Right cardiac atrium (tissue), 5 donors: Measurements from ENCODE around the gene TACC2. TPM values are rescaled to one million over a fixed set of nuclear protein-coding genes. Genes with fewer than 3 reads are reported as not detected.
"Not testable (repeated sequence)": the region's sequence is repeated elsewhere in the genome, so short reads cannot be mapped to it uniquely, and the experiment has no call there.

Experiments
- ATAC-seq, 2 donors: fragments of 200-7000 bp; cut with Tn5 transposase; one replicate each; pipeline versions ENCODE4 v1.8.0 to v1.9.1; 2020; ENCODE audit warnings: moderate library complexity in 2 of 2, mild to moderate bottlenecking in 1 of 2
- DNase-seq, 3 donors: peaks; one replicate each; pipeline ENCODE4 v3.0.0-alpha.2; 2020
- H3K27ac ChIP-seq: one replicate; pipeline ENCODE4 v1.5.1; 2013; ENCODE audit warnings: mild to moderate bottlenecking, low read length, control low read depth, moderate library complexity
- H3K27me3 ChIP-seq: one replicate; pipeline ENCODE4 v1.6.1; 2013; ENCODE audit not compliant: control insufficient read depth, insufficient read depth
- H3K4me1 ChIP-seq: one replicate; pipeline ENCODE4 v1.6.1; 2013; ENCODE audit warnings: low read length; ENCODE audit not compliant: control insufficient read depth, insufficient read depth
- H3K4me3 ChIP-seq: one replicate; pipeline ENCODE4 v1.5.1; 2013; ENCODE audit warnings: low read length, control low read depth
- H3K9me3 ChIP-seq: one replicate; pipeline ENCODE4 v1.6.1; 2013; ENCODE audit warnings: low read length; ENCODE audit not compliant: control insufficient read depth
- WGBS: extraction: QIAGEN DNeasy Blood & Tissue Kit; methylation state at CpG from one replicate; pipeline ENCODE4 v1.1.7; 2013; 5-methylcytosine and 5-hydroxymethylcytosine counted together
- intact Hi-C, 4 donors: fragments of 100-400 bp; cut with DNase I; formaldehyde crosslinking; loops; one replicate each; pipeline versions ENCODE4 v1.11.0 to v1.14.0; 2022 to 2023
- polyA plus RNA-seq: library from polyadenylated mRNA; stranded (reverse); fragments of 200-250 nt; gene quantifications from one replicate; pipeline ENCODE4 v1.2.3, GENCODE V29; 2013
- total RNA-seq, 4 donors: library from RNA; stranded (reverse); fragmentation: NEBNext Ultra II Directional; extraction: Animal tissue kit (Norgen Biotek cat#: 25700); gene quantifications; one replicate each; pipeline ENCODE4 v1.2.1, GENCODE V29; 2021
- donor health status: healthy with polysubstance abuse.
- donor health status: DM: no; HTN: yes; CAD: no.
- donor health status: DM: no; HTN: no; CAD: no.
- donor health status: DM: no; HTN: yes; CAD: no; lungs with severe emphysema.
- donor health status: DM: yes; HTN: yes; CAD: no.

The TACC2 gene
- total and polyA plus RNA-seq, 5 donors = 234 to 370 (median 298) TPM

DNA sequence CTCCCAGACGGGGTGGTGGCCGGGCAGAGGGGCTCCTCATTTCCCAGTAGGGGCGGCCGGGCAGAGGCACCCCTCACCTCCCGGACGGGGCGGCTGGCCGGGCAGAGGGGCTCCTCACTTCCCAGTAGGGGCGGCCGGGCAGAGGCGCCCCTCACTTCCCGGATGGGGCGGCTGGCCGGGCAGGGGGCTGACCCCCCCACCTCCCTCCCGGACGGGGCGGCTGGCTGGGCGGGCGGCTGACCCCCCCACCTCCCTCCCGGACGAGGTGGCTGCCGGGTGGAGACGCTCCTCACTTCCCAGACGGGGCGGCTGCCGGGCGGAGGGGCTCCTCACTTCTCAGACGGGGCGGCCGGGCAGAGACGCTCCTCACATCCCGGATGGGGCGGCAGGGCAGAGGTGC lies 214.2 kb downstream of the TACC2 start:
- H3K27ac ChIP-seq, H3K4me3 ChIP-seq, DNase-seq, intact Hi-C loops, H3K9me3 ChIP-seq, H3K27me3 ChIP-seq, ATAC-seq: not testable (repeated sequence)
- H3K4me1 ChIP-seq = peaks cover 10% of the 10 kb centered on the region
- WGBS = 90% methylated on average over 32 of the region's 33 CpGs

DNA sequence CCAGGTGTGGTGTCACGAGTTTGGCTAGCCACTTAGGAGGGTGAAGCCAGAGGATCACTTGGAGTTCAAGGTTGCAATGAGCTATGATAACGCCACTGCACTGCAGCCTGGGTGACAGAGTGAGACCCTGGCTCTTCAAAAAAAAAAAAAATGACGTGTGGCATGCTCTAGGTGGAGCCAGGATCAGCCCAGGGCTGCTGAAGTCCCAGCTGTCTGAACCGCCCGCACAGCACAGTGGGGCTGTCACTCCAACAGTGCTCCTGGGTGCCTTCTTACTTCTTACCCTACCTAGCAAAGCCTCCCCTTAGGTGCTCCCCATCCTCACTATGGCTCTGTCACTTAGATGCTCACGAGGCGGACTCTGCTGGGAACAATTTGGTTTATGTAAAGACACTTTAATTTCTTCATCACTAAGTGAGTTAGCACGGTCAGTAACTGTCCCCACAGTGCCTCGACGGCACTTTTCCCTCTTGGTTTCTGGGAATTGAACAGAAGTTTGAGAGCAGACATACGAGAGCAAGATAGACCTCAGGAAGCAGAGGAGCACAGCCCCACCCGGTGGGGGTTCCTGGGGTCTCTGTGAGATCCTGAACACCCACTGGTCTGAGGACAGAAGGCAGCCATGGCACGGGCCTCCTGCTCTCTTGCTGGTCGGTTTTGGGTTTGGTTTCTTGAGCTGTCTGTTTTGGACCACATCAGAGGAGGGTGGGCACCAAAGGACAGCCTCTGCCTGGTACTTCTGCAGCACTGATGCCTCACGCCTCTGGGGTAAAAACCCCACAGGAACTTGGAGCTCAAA lies 215.9 kb downstream of the TACC2 start:
- ATAC-seq (peak; percentile 31 to 41), DNase-seq (no peak)
- 75% methylated on average over 15 of the region's 15 CpGs for WGBS
- intact Hi-C loops = no loop called here
- Histone ChIP-seq H3K27ac (peak overlapping the region; percentile 13), H3K4me3 (no peak overlapping the region), H3K4me1 (peaks cover 11% of the 10 kb centered on the region), H3K9me3 (no peaks in the 10 kb centered on the region), H3K27me3 (no peaks in the 10 kb centered on the region)

DNA sequence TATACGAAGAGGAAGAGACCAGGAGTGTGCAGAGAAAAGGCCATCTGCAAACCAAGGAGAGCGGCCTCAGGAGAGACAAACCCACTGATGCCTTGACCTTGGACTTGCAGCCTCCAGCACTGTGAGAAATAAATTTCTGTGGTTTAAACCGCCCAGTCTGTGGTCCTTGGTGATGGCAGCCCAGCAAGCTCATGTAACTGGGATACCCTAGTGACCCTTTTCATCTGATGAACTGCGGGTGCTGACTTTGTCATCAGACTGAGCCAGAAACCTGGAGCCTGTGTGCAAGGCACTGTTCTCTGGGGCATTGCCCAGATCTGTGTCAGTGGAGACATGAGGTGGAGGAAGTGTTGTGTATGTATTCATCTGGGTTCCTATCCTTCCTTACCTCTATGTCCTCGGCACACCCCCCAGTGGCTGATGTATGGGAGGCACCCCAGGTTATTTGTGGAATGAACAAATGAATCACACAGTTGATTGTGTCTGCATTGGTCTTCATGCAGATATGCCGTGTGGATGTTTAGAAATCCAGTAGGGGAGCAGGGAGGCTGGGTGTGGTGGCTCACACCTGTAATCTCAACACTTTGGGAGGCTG lies 217.6 kb downstream of the TACC2 start:
- 91% methylated on average over 6 of the region's 6 CpGs for WGBS
- Histone ChIP-seq H3K4me3 (no peak overlapping the region), H3K4me1 (peaks cover 11% of the 10 kb centered on the region), H3K27me3 (no peaks in the 10 kb centered on the region), H3K9me3 (no peaks in the 10 kb centered on the region), H3K27ac (no peak overlapping the region)
- DNase-seq (no peak), ATAC-seq (no peak)
- intact Hi-C loops = no loop called here

DNA sequence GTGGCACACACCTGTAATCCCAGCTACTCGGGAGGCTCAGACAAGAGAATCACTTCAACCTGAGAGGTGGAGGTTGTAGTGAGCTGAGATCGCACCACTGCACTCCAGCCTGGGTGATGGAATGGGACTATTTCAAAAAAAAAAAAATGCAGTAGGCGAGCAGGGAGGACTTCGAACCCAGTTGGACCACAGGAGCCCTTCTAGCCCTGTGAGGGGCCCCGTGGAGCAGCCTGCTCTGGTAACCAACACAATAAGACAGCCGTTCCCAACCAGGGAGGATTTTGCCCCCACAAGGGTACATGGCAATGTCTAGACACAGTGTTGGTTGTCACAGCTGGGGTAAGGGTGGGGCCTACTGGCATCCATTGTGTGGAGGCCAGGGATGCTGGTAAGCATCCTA lies 218.2 kb downstream of the TACC2 start:
- Histone ChIP-seq H3K4me3 (no peak overlapping the region), H3K27me3 (no peaks in the 10 kb centered on the region), H3K4me1 (peaks cover 11% of the 10 kb centered on the region), H3K9me3 (no peaks in the 10 kb centered on the region), H3K27ac (no peak overlapping the region)
- DNase-seq = no peak
- WGBS = 92% methylated on average over 6 of the region's 6 CpGs
- no peak for ATAC-seq
- intact Hi-C loops = no loop called here

DNA sequence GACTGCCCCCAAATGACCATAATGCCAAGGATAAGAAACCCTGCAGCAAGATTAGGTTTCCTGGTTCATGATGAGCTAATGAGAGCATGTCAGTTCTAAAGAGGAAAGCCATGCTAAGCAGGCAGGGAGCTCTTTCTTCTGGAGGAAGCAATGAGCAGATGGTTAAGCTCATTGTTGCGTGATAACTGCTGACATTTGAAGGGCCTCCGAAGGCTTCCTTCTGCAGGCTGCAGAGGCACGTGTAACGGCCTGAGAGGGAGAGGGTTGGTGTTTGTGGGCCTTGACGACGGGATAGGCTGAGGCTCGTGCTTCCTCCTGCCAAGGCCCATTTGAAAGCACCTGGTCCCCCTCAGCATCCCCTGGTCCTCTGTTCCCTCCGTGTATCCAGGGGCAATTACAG lies 218.6 kb downstream of the TACC2 start:
- intact Hi-C loops = no loop called here
- no peak for DNase-seq
- Histone ChIP-seq H3K4me1 (peaks cover 11% of the 10 kb centered on the region), H3K27me3 (no peaks in the 10 kb centered on the region), H3K27ac (no peak overlapping the region), H3K4me3 (no peak overlapping the region), H3K9me3 (no peaks in the 10 kb centered on the region)
- 21% methylated on average over 8 of the region's 8 CpGs for WGBS
- no peak for ATAC-seq

DNA sequence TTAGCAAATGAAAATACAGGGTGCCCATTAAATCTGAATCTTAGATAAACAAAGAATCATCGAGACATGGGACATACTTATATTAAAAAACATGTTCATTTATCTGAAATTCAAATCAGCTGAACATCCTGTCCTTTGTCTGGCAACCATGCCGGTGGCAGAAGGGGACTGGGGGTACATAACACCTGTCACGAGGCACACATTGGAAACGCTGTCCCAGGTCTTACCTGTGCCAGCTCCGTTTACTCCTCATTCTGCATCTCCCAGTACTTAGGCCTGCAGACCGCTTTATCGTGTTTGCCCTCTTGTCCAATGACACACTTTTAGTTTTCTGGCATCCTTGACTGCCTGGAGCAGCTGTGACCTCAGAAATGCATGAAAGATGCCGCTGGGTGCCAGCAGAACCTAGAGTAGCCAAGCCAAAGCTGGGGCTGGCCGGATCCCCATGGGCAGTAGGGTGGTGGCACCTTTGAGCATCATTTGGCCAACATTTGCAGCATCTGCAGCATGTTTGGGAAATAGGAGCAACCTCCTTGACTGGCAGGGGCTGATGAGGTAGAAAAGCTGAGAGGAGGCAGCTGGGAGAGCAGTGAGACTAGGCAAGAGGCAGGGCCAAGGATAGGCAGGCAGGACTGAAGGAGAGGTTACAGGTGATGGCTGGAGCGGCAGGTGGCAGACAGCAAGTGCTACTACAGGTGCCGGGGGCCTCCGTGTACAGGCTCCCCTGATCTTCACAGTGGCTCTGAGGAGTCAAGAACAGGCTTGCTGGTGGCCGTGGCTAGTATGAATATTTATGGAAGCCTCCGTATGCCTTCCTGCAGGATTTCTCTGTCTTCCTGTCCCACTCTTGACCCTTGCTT lies 219.8 kb downstream of the TACC2 start:
- no peaks in the 10 kb centered on the region for H3K27me3 ChIP-seq
- intact Hi-C loops = no loop called here
- ATAC-seq (no peak), DNase-seq (no peak)
- no peak overlapping the region for H3K4me3 ChIP-seq
- WGBS = 74% methylated on average over 14 of the region's 14 CpGs
- H3K4me1 ChIP-seq = peaks cover 11% of the 10 kb centered on the region
- H3K27ac ChIP-seq = no peak overlapping the region
- no peaks in the 10 kb centered on the region for H3K9me3 ChIP-seq

DNA sequence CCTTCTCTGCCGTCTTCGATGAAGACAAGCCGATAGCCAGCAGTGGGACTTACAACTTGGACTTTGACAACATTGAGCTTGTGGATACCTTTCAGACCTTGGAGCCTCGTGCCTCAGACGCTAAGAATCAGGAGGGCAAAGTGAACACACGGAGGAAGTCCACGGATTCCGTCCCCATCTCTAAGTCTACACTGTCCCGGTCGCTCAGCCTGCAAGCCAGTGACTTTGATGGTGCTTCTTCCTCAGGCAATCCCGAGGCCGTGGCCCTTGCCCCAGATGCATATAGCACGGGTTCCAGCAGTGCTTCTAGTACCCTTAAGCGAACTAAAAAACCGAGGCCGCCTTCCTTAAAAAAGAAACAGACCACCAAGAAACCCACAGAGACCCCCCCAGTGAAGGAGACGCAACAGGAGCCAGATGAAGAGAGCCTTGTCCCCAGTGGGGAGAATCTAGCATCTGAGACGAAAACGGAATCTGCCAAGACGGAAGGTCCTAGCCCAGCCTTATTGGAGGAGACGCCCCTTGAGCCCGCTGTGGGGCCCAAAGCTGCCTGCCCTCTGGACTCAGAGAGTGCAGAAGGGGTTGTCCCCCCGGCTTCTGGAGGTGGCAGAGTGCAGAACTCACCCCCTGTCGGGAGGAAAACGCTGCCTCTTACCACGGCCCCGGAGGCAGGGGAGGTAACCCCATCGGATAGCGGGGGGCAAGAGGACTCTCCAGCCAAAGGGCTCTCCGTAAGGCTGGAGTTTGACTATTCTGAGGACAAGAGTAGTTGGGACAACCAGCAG lies 221.7 kb downstream of the TACC2 start:
- Histone ChIP-seq H3K27me3 (no peaks in the 10 kb centered on the region), H3K4me1 (peaks cover 11% of the 10 kb centered on the region), H3K4me3 (no peak overlapping the region), H3K27ac (no peak overlapping the region), H3K9me3 (no peaks in the 10 kb centered on the region)
- ATAC-seq = no peak
- WGBS = 96% methylated on average over 30 of the region's 30 CpGs
- DNase-seq = no peak
- intact Hi-C loops = no loop called here

DNA sequence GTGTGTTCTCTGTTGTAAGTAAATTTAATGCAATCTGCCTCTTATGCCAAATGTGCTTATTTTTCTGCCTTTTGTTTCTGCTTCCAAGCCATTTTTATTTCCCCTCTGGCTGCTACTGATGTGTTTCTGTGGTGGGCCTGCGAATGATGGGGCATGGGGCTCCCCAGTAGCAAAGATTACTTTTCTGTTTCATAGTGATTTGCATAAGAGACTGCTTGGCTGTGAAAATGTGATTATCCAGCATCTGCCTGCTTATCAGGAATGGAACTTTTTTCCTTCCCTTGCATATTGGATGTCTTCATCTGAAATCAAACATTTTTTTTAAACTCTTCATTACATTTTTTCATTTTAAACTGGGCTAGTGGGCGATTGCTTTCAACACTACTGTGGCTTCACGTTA lies 224.4 kb downstream of the TACC2 start:
- intact Hi-C loops = no loop called here
- WGBS = 54% methylated on average over 3 of the region's 3 CpGs
- Histone ChIP-seq H3K27ac (no peak overlapping the region), H3K4me1 (no peaks in the 10 kb centered on the region), H3K27me3 (no peaks in the 10 kb centered on the region), H3K9me3 (no peaks in the 10 kb centered on the region), H3K4me3 (no peak overlapping the region)
- DNase-seq = no peak
- no peak for ATAC-seq

DNA sequence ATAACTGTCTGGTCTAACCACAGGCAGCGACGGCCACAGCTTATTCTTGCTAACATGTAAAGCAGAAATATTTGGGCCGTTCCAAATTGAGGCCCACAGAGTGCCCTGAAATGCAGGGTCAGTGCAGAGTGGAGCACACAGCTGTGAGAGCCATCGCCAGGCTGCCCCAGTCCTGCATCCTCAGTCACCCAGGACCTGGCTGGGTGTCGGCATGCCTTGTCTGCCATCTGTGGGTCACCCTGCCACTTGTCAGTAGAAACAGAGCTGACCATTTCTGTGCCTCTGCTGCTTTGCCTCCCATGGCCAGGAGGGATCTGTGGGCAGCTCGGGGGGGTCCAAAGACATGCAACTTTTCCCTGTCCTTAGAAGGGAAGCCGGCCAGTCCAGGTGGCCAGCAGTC lies 224.8 kb downstream of the TACC2 start:
- intact Hi-C loops = no loop called here
- WGBS = 58% methylated on average over 7 of the region's 7 CpGs
- no peak overlapping the region for H3K27ac ChIP-seq

DNA sequence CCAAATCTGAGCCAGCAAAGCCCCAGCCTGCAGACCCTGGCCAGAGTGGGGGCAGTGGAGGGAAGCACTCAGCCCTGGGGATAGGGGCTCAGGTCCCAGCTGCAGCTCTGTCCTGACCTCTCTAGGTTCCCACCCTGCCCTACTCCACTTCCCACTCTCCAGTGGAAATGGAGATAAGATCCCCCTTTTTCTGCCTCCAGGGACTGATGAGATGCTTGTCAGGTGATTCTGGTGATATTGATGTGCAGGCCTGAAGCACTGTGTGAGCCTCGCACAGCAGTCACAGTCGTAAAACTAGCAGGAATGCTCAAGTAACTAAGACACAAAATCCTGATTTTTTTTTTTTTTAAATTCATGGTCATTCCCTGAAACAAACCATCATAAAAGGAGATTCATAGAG lies 227.1 kb downstream of the TACC2 start:
- Histone ChIP-seq H3K4me1 (no peaks in the 10 kb centered on the region), H3K9me3 (no peaks in the 10 kb centered on the region), H3K27me3 (no peaks in the 10 kb centered on the region), H3K4me3 (no peak overlapping the region), H3K27ac (no peak overlapping the region)
- no peak for ATAC-seq
- WGBS = 83% methylated on average over 2 of the region's 2 CpGs
- DNase-seq = no peak
- intact Hi-C loops = no loop called here

More for the DNA sequence above, 224.8 kb downstream of the TACC2 start:
- no peaks in the 10 kb centered on the region for H3K9me3 ChIP-seq
- no peaks in the 10 kb centered on the region for H3K27me3 ChIP-seq
- no peak overlapping the region for H3K4me3 ChIP-seq
- DNase-seq (peak in 1 of 3 donors; percentile 71), ATAC-seq (peak; percentile 38 to 48)
- no peaks in the 10 kb centered on the region for H3K4me1 ChIP-seq
